OCI-LY3 (cell line): ENCODE data around the gene PDE1A.

Experiments
- EZH2phosphoT487 ChIP-seq: fragments of 200-600 bp; shearing (Covaris generic); IDR thresholded peaks from 2 replicates; pipeline ENCODE4 v1.6.1; 2018; ENCODE audit warnings: antibody characterized with exemption, mixed run types, low read depth
- TF ChIP-seq, protein P1 (sequence below): fragments of 200-600, 300-600 bp; sonication (generic); IDR thresholded peaks from 2 replicates; pipeline ENCODE4 v1.5.1; 2014; ENCODE audit warnings: antibody characterized with exemption, low read length, low read depth

DNA sequence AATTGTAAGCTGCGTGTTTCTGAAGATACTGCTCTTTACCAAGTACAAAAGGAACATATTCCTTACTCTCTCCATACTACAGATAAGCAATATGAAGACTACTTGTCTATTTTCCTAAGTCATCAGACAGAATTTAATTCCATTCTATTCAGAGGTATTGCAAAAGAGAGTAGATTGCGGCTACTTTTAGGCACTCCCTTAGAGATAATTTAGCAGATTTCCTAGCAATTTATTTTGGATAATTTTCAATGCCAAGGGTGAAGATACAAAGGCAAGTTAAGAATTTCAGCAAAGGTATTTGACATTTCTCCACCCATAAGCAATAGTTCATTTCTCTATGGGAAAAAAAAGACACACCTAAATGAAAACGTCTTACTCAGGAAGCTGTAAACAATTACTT lies 161.1 kb downstream of the PDE1A start:
- TF ChIP-seq, protein P1, sequence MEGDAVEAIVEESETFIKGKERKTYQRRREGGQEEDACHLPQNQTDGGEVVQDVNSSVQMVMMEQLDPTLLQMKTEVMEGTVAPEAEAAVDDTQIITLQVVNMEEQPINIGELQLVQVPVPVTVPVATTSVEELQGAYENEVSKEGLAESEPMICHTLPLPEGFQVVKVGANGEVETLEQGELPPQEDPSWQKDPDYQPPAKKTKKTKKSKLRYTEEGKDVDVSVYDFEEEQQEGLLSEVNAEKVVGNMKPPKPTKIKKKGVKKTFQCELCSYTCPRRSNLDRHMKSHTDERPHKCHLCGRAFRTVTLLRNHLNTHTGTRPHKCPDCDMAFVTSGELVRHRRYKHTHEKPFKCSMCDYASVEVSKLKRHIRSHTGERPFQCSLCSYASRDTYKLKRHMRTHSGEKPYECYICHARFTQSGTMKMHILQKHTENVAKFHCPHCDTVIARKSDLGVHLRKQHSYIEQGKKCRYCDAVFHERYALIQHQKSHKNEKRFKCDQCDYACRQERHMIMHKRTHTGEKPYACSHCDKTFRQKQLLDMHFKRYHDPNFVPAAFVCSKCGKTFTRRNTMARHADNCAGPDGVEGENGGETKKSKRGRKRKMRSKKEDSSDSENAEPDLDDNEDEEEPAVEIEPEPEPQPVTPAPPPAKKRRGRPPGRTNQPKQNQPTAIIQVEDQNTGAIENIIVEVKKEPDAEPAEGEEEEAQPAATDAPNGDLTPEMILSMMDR = no peak
- TF ChIP-seq EZH2phosphoT487 = no peak
